ENCODE results near the gene CTSZ. TPM values are rescaled to one million over a fixed set of nuclear protein-coding genes. Genes with fewer than 3 reads are reported as not detected.

CTSZ gene
- total RNA-seq, 1 donor from 2014 or later, result 58.6 TPM

Other genes with a start within 250 kb of the CTSZ start
- 1.3 TPM for gene GNAS-AS1, start 156.4 kb downstream of the CTSZ start, total RNA-seq
- 604 TPM for gene GNAS, start 154.5 kb downstream of the CTSZ start, total RNA-seq
- 62.0 TPM for gene NELFCD, start 26.0 kb downstream of the CTSZ start, total RNA-seq
- 3.3 TPM for gene TUBB1, start 12.2 kb upstream of the CTSZ start, total RNA-seq
- gene ATP5F1E, start 25.1 kb upstream of the CTSZ start, total RNA-seq, result 21.6 TPM
- gene PRELID3B, start 35.5 kb upstream of the CTSZ start, total RNA-seq, result 50.0 TPM
- gene ZNF831, start 156.6 kb upstream of the CTSZ start, total RNA-seq, result 0.20 TPM